Measurements from ENCODE around the gene HOXB6. TPM values are rescaled to one million over a fixed set of nuclear protein-coding genes. Genes with fewer than 3 reads are reported as not detected.

The HOXB6 gene
- total RNA-seq, 1 donor from 2014 or later = not detected

GRCh38 chr17:48593840-48594537 lies 10.8 kb downstream of the HOXB6 start:
- no peak for DNase-seq

DNA sequence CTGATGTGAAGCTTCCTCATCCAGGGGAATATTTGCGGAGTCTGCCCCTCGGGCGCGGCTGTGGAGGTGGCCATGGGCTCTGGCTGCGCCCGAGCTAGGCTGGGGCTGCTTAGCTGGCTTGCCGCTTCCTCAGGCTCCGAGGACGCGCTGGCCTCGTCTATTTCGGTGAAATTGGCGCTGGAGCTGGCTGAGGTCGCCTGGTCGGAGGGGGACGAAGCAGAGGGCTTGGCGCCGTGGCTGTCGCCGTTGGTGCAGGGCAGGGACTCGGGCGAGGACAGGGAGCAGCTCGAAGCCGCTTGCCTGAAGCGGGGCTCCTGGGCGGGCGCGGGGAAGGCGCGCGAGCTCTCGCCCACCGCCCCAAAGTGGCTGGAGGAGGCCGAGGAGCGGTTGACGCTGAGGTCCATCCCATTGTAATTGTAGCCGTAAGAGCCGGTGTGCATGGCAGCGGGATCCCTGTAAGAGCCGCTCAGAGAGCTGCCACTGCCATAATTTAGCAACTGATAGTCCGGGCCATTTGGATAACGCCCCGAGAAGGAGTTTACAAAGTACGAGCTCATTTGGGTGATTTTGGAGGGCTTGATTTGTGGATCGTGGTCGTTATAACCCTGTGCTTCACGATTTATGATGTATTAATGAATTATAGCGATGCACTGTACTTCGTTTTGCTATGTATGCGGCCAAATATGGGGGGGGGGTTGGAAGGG lies 11.5 kb downstream of the HOXB6 start, which contains the start of gene HOXB5:
TSS of gene HOXB5 (minus strand) at position 654 of the 704 bp plus-strand sequence. CDS start at position 557, 97 bp downstream.
- no peak for DNase-seq

GRCh38 chr17:48592577-48592976 lies 12.2 kb downstream of the HOXB6 start:
- no peak for DNase-seq

- DNase-seq = no peak
Observed at GRCh38 chr17:48592057-48592514, 12.7 kb downstream of the HOXB6 start.

- DNase-seq = no peak
Observed at GRCh38 chr17:48591255-48592056, 13.3 kb downstream of the HOXB6 start.

- no peak for DNase-seq
Observed at GRCh38 chr17:48590607-48591161, 14.1 kb downstream of the HOXB6 start.

DNA sequence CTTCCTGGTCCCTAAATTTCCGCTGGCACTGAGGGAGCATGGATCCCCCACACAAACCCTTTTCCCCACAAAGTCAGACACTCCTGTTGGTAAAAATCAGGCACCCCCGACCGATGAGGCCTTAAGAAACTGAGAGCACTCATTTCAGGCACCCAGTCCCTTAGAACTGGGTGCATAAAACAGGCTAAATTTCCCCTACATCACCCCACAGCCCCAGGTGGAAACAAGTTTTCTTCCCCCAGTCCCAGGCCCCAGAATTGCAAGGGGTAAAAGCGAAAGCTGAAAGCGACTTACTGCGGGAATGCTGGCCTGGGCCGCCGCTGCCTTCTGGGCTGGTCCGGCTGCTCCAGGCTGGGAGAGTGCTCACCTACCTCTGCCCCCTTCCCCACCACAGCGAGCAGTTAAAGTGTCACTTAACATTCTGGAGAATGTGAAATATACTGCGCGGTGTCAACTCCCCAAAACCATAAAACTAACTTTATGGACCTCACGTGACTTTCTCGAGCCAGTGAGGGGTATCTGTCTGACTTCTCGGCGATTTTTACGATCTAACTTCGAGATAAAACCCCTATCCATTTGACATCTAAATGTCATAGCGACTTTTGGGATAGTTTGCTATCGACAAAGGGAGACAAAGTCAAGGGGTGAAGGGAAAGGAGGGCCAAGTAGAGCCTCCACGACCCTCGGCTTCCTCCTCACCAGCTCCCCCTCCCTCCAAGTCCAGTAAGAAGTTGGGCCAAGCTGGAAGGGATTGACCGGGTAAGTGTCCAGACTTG lies 14.8 kb downstream of the HOXB6 start, which contains the start of gene HOXB3:
TSS of gene HOXB3 (minus strand) at position 411 of the 776 bp plus-strand sequence. CDS start 37,767 bp downstream, outside the sequence.
- no peak for DNase-seq

- DNase-seq = no peak
Observed at GRCh38 chr17:48589060-48589830, 15.5 kb downstream of the HOXB6 start.

DNA sequence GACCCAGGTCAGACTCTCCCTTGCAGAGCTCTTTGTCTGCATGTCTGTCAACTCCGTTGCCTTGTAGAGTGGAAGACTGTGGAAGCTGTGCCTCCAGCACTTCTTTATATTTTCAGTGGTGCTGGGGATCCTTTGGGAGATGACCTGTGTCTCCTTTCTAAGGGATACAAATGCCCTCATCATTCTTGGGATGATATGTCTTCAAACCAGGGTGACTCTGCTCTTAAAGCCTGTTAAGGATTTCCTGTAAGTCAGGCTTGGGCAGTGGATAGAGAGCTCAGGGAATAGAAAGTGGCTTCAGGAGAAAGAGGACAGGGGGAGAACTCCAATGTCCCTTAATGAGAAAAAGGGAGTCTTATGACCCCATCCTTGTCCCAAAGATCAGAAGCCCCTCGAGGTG lies 16.3 kb downstream of the HOXB6 start:
- DNase-seq = no peak

DNA sequence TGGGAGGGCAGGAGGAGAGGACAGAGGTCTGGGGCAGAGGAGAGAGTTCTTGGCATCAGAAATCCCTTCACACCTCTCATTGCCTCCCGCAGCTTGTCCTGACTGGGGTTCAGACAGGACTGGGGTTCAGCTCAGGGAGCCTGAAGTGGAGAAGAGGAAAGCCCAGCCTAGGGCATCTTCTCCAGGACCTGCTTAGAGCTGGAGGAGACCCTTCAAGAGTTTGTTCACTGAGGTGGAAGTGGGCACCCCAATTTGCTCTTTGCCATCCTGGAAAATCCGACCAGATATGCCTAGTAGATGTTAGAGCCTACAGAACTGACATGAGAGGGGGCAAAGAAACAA lies 16.7 kb downstream of the HOXB6 start:
- no peak for DNase-seq

DNA sequence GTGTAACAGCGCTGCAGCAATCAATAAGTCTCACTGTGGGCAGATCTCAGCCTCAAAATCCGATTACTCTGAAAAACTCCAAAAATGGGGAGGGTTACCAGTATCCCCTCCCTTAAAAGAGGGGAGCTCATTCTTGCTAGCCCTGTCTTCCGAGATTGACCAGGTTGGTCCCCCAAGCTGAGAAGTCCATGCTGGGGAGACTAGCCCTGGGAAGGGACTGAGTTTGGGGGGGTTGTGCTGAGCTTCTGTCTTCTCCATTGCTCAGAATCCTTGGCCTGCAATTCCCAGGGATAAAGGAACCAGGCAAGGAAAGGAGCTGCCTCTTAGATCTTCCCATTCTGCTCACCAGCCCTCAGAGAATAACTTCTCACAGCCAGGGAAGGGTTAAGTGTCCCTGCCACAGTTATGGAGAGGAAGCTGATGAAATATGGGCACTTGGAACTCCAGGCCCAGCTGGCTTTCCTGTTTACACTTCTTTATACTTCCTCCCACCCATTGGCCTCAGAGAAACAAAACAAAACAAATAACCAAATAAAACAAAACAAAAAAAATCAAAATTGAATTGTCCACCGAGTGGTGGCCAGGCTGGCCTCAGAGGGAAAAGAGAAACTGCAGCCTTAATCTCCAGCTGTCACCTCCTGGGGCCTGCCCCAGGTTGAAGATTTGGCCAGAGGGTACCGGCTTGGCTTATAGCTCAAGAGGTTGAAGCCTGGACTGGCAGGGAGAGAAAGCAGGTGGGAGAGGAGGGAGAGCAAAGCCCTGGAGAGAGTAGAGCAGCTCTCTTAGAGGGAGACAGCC lies 17.3 kb downstream of the HOXB6 start:
- DNase-seq = no peak

GRCh38 chr17:48586355-48587258 lies 18.2 kb downstream of the HOXB6 start:
- DNase-seq = no peak

DNA sequence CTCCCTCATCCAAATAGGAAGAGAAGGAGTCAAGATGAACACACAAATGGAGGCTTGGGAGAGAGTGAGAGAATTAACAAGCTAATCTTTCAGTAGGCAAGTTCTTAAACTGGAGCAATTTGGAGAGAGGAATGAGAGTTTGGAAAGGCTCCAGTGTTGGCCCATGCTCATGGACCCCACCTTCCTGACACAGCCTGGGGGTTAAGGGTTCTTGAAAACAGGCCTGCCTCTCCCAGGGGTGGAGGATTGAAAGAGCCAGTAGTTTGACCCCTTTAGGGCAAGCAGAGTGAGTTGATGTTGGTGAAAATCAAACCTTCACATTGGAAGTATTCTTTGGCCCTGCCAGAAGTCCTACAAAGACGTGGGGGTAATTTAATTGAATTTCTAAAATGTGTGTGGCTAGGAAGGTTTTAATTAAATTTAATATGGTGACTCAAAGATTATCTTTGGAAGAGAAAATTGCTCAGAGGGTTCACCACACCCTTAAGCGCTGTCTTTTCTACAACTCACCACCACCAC lies 20.5 kb downstream of the HOXB6 start:
- no peak for DNase-seq

DNA sequence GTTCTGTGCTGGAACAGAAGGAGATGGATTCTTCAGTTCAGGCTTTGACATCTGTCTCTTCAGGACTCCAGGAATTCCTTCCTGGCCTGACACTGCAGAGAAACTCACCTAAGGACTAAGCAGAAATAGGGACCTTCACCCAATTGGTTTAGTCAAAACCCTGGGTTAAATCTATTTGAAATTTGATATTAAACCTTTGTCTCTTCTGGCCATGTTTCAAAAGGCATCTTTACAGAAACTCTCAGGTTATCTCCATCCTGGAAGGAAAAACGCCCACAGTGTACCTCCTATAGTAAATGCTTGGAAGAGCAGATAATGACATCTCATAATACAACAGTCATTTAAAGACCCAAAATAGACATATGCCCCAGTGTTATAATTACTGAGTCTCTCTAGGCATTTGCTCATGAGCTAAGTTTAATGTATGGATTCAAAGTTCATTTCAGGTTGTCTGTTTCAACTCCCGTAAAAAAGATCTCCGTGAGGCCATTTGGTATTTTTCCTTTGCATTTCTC lies 21.0 kb downstream of the HOXB6 start:
- no peak for DNase-seq

- no peak for DNase-seq
Observed at GRCh38 chr17:48582750-48583069, 22.1 kb downstream of the HOXB6 start.

- DNase-seq = no peak
Observed at GRCh38 chr17:48579760-48580554, 24.8 kb downstream of the HOXB6 start.

DNA sequence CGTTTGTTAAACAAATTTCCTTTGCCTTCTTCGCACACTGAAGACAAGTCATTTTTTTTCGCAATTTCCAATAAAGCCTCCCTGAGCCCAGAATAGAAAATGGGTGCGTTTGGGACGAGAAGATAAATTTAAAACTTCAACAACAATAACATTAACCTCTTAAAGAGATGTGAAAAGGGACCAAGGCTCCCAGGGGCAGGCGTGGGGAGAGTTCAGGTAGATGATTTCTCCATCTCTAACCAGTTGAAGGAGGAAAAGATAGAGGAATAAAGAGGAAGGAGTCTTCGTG lies 25.4 kb downstream of the HOXB6 start:
- DNase-seq = no peak

Data from occipital lobe (tissue), 2 donors.